ENCODE measurements around the gene MAPK4. TPM values are rescaled to one million over a fixed set of nuclear protein-coding genes. Genes with fewer than 3 reads are reported as not detected.

The MAPK4 gene
- total RNA-seq, 1 donor from 2014 or later, result 9.3 TPM

GRCh38 chr18:50696436-50696835 is 136.5 kb downstream of the MAPK4 start:
- no peaks in the 10 kb centered on the region for H3K27me3 Mint-ChIP-seq (ENCODE audit: low read depth)
- H3K4me1 Mint-ChIP-seq, result no peaks in the 10 kb centered on the region
- H3K36me3 Mint-ChIP-seq (ENCODE audit: low read depth), result no peaks in the 10 kb centered on the region
- TF ChIP-seq CTCF (conservative IDR thresholded peaks at IDR 0.05), result no peak
- no peaks in the 10 kb centered on the region for H3K9me3 Mint-ChIP-seq
- DNase-seq (ENCODE audit: low read depth, low spot score), result no peak
- H3K4me3 Mint-ChIP-seq, result no peak overlapping the region
- no peak overlapping the region for H3K27ac Mint-ChIP-seq (ENCODE audit: unreplicated experiment)

- Mint-ChIP-seq H3K4me3 (no peak overlapping the region), H3K9me3 (no peaks in the 10 kb centered on the region), H3K4me1 (no peaks in the 10 kb centered on the region), H3K36me3 (ENCODE audit: low read depth) (no peaks in the 10 kb centered on the region), H3K27ac (ENCODE audit: unreplicated experiment) (no peak overlapping the region), H3K27me3 (ENCODE audit: low read depth) (no peaks in the 10 kb centered on the region)
- no peak for DNase-seq (ENCODE audit: low read depth, low spot score)
- no peak for TF ChIP-seq CTCF (conservative IDR thresholded peaks at IDR 0.05)
Measured at GRCh38 chr18:50696929-50697328, 137.0 kb downstream of the MAPK4 start.

- TF ChIP-seq CTCF (conservative IDR thresholded peaks at IDR 0.05), result no peak
- Mint-ChIP-seq H3K4me1 (no peaks in the 10 kb centered on the region), H3K36me3 (ENCODE audit: low read depth) (no peaks in the 10 kb centered on the region), H3K4me3 (no peak overlapping the region), H3K27ac (ENCODE audit: unreplicated experiment) (no peak overlapping the region), H3K9me3 (no peaks in the 10 kb centered on the region), H3K27me3 (ENCODE audit: low read depth) (no peaks in the 10 kb centered on the region)
- DNase-seq (ENCODE audit: low read depth, low spot score), result no peak
Measured at GRCh38 chr18:50697509-50697908, 137.6 kb downstream of the MAPK4 start.

- Mint-ChIP-seq H3K27ac (ENCODE audit: unreplicated experiment) (no peak overlapping the region), H3K36me3 (ENCODE audit: low read depth) (no peaks in the 10 kb centered on the region), H3K9me3 (no peaks in the 10 kb centered on the region), H3K4me1 (no peaks in the 10 kb centered on the region), H3K4me3 (no peak overlapping the region), H3K27me3 (ENCODE audit: low read depth) (no peaks in the 10 kb centered on the region)
- no peak for DNase-seq (ENCODE audit: low read depth, low spot score)
- no peak for TF ChIP-seq CTCF (conservative IDR thresholded peaks at IDR 0.05)
Measured at GRCh38 chr18:50700245-50701165, 140.6 kb downstream of the MAPK4 start.

- Mint-ChIP-seq H3K27ac (ENCODE audit: unreplicated experiment) (peak overlapping the region; percentile 52), H3K4me1 (peaks cover 22% of the 10 kb centered on the region), H3K9me3 (no peaks in the 10 kb centered on the region), H3K27me3 (ENCODE audit: low read depth) (no peaks in the 10 kb centered on the region), H3K36me3 (ENCODE audit: low read depth) (no peaks in the 10 kb centered on the region), H3K4me3 (no peak overlapping the region)
- DNase-seq (ENCODE audit: low read depth, low spot score), result no peak
- no peak for TF ChIP-seq CTCF (conservative IDR thresholded peaks at IDR 0.05)
Measured at GRCh38 chr18:50704357-50704940, 144.6 kb downstream of the MAPK4 start.
